Kidney (tissue), 14 donors: ENCODE measurements around the gene PRUNE2. TPM values are rescaled to one million over a fixed set of nuclear protein-coding genes. Genes with fewer than 3 reads are reported as not detected.

ENCODE experiments used
- DNase-seq, 5 donors: peaks; one replicate each; pipeline ENCODE4 v3.0.0-alpha.2; 2013 to 2020
- FAIRE-seq: peaks from 2 replicates; lab custom pipeline; 2012; peaks lifted over from hg19 to GRCh38; lab: Jason Lieb, UNC
- H3K27ac ChIP-seq, 2 donors: one replicate each; pipeline ENCODE4 v1.7.0; 2013; ENCODE audit warnings: low read depth in 2 of 2, low read length in 2 of 2, inconsistent platforms in 1 of 2
- H3K27me3 ChIP-seq: one replicate; pipeline ENCODE4 v1.7.1; 2013; ENCODE audit warnings: low read length, inconsistent platforms; ENCODE audit not compliant: control insufficient read depth, insufficient read depth
- H3K36me3 ChIP-seq, 3 donors: one replicate each; pipeline versions ENCODE4 v1.7.0 to v1.7.1; 2013; ENCODE audit warnings: low read length in 3 of 3, control low read depth in 1 of 3, inconsistent platforms in 1 of 3; ENCODE audit not compliant: insufficient read depth in 3 of 3, control insufficient read depth in 2 of 3
- H3K4me1 ChIP-seq, 3 donors: one replicate each; pipeline versions ENCODE4 v1.7.0 to v1.7.1; 2013; ENCODE audit warnings: low read length in 3 of 3, inconsistent platforms in 1 of 3, low read depth in 1 of 3; ENCODE audit not compliant: control insufficient read depth in 2 of 3, insufficient read depth in 2 of 3
- H3K4me3 ChIP-seq, 3 donors: one replicate each; pipeline versions ENCODE4 v1.7.0 to v1.8.1; 2013; ENCODE audit warnings: low read length in 3 of 3, control low read depth in 1 of 3, inconsistent platforms in 1 of 3
- H3K9ac ChIP-seq, 3 donors: one replicate each; pipeline versions ENCODE4 v1.7.0 to v1.7.1; 2013; ENCODE audit warnings: low read length in 3 of 3, control low read depth in 1 of 3, inconsistent platforms in 1 of 3
- H3K9me3 ChIP-seq, 3 donors: one replicate each; pipeline versions ENCODE4 v1.7.0 to v1.7.1; 2013; ENCODE audit warnings: low read length in 3 of 3, control low read depth in 1 of 3, inconsistent platforms in 1 of 3; ENCODE audit not compliant: control insufficient read depth in 2 of 3, insufficient read depth in 1 of 3
- intact Hi-C: fragments of 100-400 bp; cut with DNase I; formaldehyde crosslinking; loops from one replicate; pipeline ENCODE4 v1.11.1; 2022
- polyA plus RNA-seq: library from polyadenylated mRNA; stranded (reverse); fragments of 350-450 nt; fragmentation: Illumina TruSeq; extraction: RNeasy Lipid Tissue Mini Kit (QIAGEN cat#74804); gene quantifications from one replicate; pipeline ENCODE4 v1.2.3, GENCODE V29; 2014; ENCODE audit warnings: low read depth, low replicate concordance; ENCODE audit not compliant: insufficient read depth
- total RNA-seq: library from RNA; stranded (reverse); fragmentation: NEBNext Ultra II Directional; extraction: Animal tissue kit (Norgen Biotek cat#: 25700); gene quantifications from one replicate; pipeline ENCODE4 v1.2.1, GENCODE V29; 2021
- TF ChIP-seq, protein P1 (sequence below): IDR thresholded peaks from 3 replicates; pipeline ENCODE4 v1.5.1; 2012; ENCODE audit warnings: mild to moderate bottlenecking, moderate library complexity, borderline replicate concordance; ENCODE audit not compliant: insufficient read depth; ENCODE audit errors: extremely low read depth
- donor health status: control.
- donor health status: control.
- donor health status: control.
- donor health status: control.
- donor health status: control.
- donor health status: DM: yes; HTN: yes; CAD: no.
- donor health status: Normal renal cell carcinoma (clear cell type).

PRUNE2 gene
- total and polyA plus RNA-seq, 2 donors from 2014 or later, result 12.6 to 65.1 TPM

DNA sequence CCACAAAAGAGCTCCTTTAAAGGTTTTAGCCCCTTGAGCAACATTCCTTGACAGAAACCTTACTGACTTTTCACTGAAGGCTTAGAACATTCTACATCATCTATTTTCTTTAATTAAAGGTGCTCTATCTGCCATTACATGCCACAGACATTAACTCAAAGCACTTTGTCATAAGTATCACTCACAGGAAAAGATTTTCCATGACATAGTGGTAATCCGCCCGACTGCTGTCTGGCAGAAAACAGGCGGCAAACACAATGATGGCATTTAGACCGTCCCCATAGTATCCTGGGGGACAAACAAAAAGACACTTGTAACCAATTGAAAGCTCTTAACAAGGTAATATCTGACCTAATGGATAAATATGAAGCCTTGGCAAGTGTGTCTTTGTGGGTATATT lies 267.9 kb downstream of the PRUNE2 start:
- no peak overlapping the region for H3K9ac ChIP-seq
- TF ChIP-seq, protein P1, sequence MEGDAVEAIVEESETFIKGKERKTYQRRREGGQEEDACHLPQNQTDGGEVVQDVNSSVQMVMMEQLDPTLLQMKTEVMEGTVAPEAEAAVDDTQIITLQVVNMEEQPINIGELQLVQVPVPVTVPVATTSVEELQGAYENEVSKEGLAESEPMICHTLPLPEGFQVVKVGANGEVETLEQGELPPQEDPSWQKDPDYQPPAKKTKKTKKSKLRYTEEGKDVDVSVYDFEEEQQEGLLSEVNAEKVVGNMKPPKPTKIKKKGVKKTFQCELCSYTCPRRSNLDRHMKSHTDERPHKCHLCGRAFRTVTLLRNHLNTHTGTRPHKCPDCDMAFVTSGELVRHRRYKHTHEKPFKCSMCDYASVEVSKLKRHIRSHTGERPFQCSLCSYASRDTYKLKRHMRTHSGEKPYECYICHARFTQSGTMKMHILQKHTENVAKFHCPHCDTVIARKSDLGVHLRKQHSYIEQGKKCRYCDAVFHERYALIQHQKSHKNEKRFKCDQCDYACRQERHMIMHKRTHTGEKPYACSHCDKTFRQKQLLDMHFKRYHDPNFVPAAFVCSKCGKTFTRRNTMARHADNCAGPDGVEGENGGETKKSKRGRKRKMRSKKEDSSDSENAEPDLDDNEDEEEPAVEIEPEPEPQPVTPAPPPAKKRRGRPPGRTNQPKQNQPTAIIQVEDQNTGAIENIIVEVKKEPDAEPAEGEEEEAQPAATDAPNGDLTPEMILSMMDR, result no peak
- H3K27ac ChIP-seq, result no peak overlapping the region
- no peak overlapping the region for H3K4me3 ChIP-seq
- FAIRE-seq (no peak), DNase-seq (no peak)
- peaks cover 0 to 3% (median 0%) of the 10 kb centered on the region in 3 donors for H3K36me3 ChIP-seq
- no peaks in the 10 kb centered on the region for H3K9me3 ChIP-seq
- H3K27me3 ChIP-seq, result no peaks in the 10 kb centered on the region
- H3K4me1 ChIP-seq, result no peaks in the 10 kb centered on the region
- intact Hi-C loops, result no loop called here

DNA sequence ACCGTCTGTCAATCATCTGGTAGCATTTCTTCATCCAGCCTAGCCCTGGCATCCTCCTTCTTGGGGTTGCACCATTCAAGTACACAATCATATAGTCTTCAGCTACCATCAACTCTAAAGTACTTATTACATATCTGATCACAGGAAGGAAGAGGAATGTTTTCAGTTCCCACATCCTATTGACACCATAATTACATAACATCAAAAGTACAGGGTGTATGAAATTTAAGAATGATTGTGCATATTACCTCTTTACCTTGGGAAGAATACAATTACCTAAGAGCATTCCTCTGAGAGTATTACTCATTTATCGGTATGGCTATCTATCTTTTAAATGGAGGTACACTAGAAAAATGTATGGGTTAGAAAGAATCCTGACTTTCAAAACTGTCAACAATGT lies 268.5 kb downstream of the PRUNE2 start:
- H3K9ac ChIP-seq, result no peak overlapping the region
- no peak overlapping the region for H3K4me3 ChIP-seq
- H3K27ac ChIP-seq, result no peak overlapping the region
- H3K9me3 ChIP-seq, result no peaks in the 10 kb centered on the region
- DNase-seq (no peak), FAIRE-seq (no peak)
- TF ChIP-seq, protein P1, result no peak
- no peaks in the 10 kb centered on the region for H3K4me1 ChIP-seq
- H3K36me3 ChIP-seq, result peaks cover 0 to 3% (median 0%) of the 10 kb centered on the region in 3 donors
- intact Hi-C loops, result no loop called here
- no peaks in the 10 kb centered on the region for H3K27me3 ChIP-seq

DNA sequence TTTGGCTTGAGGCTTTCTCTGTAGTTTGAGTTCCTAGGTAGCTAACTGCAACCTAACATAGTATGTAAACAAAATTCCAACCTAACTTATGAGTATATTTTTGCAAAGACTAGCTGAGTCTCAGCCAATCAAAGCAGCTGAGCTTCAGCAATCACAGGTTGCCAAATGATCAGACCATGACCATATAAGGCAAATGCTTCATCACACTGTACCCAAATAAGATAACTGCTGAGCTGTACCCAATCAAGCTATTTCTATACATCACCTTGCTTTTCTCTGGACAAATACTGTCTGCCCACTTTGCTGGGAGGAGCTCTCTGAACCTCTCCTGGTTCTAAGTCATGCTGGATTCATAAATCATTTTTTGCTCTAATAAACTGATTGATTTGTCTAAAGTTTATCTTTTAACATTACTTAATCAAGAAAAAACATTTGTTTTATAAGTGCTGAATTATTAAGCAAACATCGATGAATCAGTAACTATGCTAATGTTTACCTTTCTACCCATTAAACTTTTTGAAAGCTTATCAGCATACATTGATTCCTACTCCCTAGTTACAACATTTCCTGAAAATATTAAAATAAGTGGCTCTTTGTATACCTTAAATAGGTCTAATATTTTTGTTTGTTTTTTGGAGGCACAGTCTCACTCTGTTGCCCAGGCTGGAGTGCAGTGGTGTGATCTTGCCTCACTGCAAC lies 271.4 kb downstream of the PRUNE2 start:
- peaks cover 0 to 7% (median 2%) of the 10 kb centered on the region in 3 donors for H3K36me3 ChIP-seq
- DNase-seq (no peak), FAIRE-seq (no peak)
- no peak overlapping the region for H3K9ac ChIP-seq
- intact Hi-C loops, result no loop called here
- no peaks in the 10 kb centered on the region for H3K9me3 ChIP-seq
- H3K27ac ChIP-seq, result no peak overlapping the region
- TF ChIP-seq, protein P1, result no peak
- H3K4me1 ChIP-seq, result no peaks in the 10 kb centered on the region
- H3K27me3 ChIP-seq, result no peaks in the 10 kb centered on the region
- H3K4me3 ChIP-seq, result no peak overlapping the region
